Activated naive CD8-positive, alpha-beta T cell treated with anti-CD3 and anti-CD28 coated beads, Interleukin-2, amount 50 U/mL, for 24 hours (primary cell): ENCODE data around the gene GABRG3.

ENCODE experiments used
- ATAC-seq: fragments of 150-1000 bp; cut with Tn5 transposase; one replicate; pipeline ENCODE4 v1.10.0; 2021
- DNase-seq: peaks from one replicate; pipeline ENCODE4 v3.0.0; 2021
- H3K27ac Mint-ChIP-seq: one replicate; pipeline ENCODE4 v1.8.0; 2021; ENCODE audit warnings: mild to moderate bottlenecking, mixed read lengths
- H3K27me3 Mint-ChIP-seq: one replicate; pipeline ENCODE4 v1.8.0; 2021; ENCODE audit warnings: mixed read lengths
- H3K36me3 Mint-ChIP-seq: one replicate; pipeline ENCODE4 v1.8.0; 2021; ENCODE audit warnings: low read depth, mixed read lengths
- H3K4me1 Mint-ChIP-seq: one replicate; pipeline ENCODE4 v1.8.0; 2021; ENCODE audit warnings: mixed read lengths
- H3K4me3 Mint-ChIP-seq: one replicate; pipeline ENCODE4 v1.8.0; 2021; ENCODE audit warnings: mild to moderate bottlenecking, moderate library complexity, mixed read lengths
- H3K9me3 Mint-ChIP-seq: one replicate; pipeline ENCODE4 v1.8.0; 2021; ENCODE audit warnings: mixed read lengths

Gene GABRG3

DNA sequence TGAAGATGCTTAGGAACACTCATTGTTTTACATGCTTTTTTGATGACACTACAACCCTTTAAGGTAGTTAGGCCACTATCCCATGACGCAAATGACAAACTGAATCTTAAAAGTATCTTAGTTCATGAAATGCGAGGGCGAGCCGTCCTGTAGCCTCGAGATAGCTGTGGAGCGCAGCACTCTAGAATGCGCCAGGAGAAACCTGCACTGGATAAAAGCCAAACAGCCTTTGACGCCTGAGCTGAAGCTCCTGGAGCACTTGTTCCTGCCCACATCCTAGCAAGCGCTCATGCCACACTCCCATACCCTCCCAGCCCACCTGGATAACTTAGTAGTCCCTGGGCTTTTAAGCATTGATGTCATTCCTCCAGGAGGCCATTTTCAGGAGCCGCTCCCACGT, 516.9 kb downstream of the GABRG3 start:
- no peak for ATAC-seq
- Mint-ChIP-seq H3K36me3 (no peaks in the 10 kb centered on the region), H3K4me3 (no peak overlapping the region), H3K9me3 (peaks cover 16% of the 10 kb centered on the region), H3K4me1 (no peaks in the 10 kb centered on the region), H3K27ac (no peak overlapping the region), H3K27me3 (no peaks in the 10 kb centered on the region)
- DNase-seq: no peak

DNA sequence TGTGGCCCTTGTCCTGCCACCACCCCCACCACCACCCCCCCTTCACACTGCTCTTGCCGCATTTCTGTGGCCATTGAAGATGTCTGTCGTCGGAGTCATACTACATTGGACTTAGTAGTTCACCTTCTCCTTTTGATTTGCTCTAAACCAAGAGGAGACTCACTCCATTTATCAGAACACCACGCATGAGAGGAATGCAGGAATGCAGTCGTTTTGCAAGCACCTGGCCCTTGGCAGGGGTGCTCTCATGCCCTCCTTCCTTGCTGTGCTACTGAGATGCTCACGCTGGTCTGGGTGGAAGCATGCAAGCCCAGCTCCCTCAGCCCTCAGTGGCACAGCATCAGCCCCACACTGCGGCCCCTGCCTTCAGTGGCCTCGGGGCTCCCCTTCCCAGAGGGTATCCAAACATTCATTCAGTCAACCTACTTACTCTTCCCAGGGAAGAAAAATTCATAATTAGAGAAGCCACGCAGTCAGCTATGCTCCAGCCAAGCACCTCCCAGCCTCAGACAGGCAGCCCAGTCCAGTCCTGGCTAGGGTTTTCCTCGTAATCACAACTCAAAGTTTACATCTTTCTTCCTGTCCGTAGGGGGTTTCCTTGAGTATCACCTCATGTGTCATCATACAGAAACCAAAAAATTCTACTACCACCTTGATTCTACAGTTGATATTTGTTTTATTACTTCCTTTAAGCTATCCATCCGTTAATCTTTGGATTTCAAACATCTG, 520.0 kb downstream of the GABRG3 start:
- DNase-seq: no peak

DNA sequence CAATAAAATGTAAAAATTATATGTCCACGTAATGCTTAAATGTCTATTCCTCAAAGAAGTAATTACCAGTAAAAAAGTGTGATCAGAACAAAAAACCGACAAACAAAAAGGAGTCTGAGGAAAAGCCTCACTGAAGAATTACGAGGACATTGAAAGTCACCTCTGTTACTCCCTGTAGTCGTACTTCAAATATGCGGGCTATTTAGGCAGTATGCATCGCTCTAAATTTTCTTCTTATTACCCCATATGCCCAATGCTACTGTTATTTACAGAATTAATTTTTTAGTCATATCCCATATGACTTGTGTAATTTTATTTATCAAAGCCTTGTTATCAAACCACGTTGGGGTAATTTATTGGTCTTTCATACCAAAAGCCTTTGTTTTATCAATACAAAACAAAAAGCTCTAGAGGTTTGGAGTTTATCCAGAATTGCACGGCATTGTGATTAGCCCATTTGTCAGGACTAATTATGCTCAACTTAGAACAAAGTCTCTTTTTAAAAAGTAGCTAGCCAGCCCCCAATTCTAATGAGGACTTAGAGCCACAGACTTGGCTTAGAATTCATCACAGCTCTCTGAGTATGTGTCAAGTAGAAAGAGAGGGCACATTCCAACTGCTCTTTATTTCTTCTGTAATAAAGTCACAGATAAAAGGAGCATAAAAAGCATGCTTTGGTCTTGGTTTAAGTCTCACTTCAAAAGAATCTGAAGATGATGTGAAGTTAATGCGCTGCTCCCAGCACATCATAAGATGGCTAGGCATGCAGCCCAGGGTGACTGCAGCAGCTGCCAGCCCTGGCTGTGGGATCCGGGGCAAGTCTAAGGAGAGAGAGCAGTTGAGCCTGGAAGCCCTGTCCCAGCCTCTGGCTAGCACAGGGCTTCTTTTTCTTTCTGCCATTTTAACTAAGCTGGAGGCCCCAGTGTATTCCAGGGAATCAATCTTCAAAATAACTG, 521.0 kb downstream of the GABRG3 start:
- ATAC-seq (no peak), DNase-seq (no peak)
- no peaks in the 10 kb centered on the region for H3K4me1 Mint-ChIP-seq
- peaks cover 17% of the 10 kb centered on the region for H3K9me3 Mint-ChIP-seq
- H3K27me3 Mint-ChIP-seq: no peaks in the 10 kb centered on the region
- no peak overlapping the region for H3K4me3 Mint-ChIP-seq
- no peaks in the 10 kb centered on the region for H3K36me3 Mint-ChIP-seq
- H3K27ac Mint-ChIP-seq: no peak overlapping the region

More for the DNA sequence above, 520.0 kb downstream of the GABRG3 start:
- H3K9me3 Mint-ChIP-seq: peaks cover 17% of the 10 kb centered on the region
- ATAC-seq: no peak
- no peak overlapping the region for H3K27ac Mint-ChIP-seq
- no peak overlapping the region for H3K4me3 Mint-ChIP-seq
- no peaks in the 10 kb centered on the region for H3K4me1 Mint-ChIP-seq
- H3K27me3 Mint-ChIP-seq: no peaks in the 10 kb centered on the region
- no peaks in the 10 kb centered on the region for H3K36me3 Mint-ChIP-seq

DNA sequence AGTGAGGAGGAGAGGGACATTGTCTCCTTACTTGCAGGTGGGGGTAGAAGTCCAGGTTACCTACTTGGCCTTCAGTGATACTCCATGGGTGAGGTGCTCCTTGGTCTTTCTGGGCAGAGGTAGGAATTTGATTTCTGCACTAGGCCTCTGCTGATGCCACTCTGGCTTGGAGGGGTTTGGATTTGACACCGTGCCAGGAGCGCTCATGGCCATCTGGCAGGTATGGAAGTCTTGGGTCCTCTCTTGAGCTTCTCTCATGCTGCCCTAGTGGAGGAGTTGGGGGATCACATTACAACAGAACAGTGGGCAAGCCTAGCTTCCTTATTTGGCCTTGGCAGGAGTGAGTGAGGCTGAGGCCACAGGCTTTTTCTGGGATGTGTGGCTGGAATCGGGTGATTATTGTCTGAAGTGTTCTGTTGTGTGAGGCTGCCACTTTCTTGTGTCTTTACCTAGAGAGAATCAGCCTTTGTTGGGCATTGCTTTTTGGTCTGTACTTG, 525.0 kb downstream of the GABRG3 start:
- Mint-ChIP-seq H3K36me3 (no peaks in the 10 kb centered on the region), H3K27me3 (no peaks in the 10 kb centered on the region), H3K27ac (no peak overlapping the region), H3K4me1 (no peaks in the 10 kb centered on the region), H3K4me3 (no peak overlapping the region), H3K9me3 (peaks cover 18% of the 10 kb centered on the region)
- ATAC-seq (no peak), DNase-seq (no peak)

DNA sequence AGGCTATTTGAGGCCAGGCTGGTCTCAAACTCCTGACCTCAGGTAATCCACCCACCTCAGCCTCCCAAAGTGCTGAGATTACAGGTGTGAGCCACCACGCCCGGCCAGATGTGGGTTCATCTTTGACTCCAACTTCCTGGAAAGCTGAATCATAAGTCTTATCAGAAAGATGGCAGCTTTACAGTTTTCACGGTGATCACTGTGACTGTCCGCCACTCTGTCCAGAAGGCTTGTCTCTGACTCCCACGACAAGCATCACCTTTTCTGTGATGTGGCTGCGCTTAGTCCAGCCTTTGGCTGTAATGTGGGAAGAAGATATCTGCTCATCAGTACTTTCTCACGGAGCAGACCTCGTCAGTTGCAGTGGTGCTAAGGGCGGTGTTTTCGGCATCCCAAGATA, 527.7 kb downstream of the GABRG3 start:
- Mint-ChIP-seq H3K27ac (no peak overlapping the region), H3K4me3 (no peak overlapping the region), H3K4me1 (no peaks in the 10 kb centered on the region), H3K9me3 (peaks cover 11% of the 10 kb centered on the region), H3K36me3 (no peaks in the 10 kb centered on the region), H3K27me3 (no peaks in the 10 kb centered on the region)
- no peak for DNase-seq
- no peak for ATAC-seq

DNA sequence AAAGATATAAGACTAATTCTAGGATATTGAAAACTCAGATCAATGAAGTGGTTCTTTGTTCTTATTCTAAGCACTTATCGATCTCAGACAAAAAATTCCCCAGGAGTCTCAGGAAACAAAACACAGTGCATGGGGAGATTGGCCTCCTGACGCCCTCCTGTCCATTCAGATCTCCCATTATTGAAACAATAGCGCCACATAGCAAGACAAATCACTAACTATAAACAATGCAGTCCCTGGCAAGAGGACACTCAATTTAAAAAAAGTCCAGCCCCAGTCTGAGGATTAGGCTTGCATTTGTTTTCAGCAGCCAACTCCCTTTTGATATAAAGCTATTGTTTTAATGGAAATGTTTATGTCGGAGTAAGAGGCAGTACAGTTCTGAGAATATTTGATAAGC, 528.2 kb downstream of the GABRG3 start:
- no peaks in the 10 kb centered on the region for H3K27me3 Mint-ChIP-seq
- no peak overlapping the region for H3K4me3 Mint-ChIP-seq
- H3K27ac Mint-ChIP-seq: no peak overlapping the region
- ATAC-seq (no peak), DNase-seq (no peak)
- no peaks in the 10 kb centered on the region for H3K4me1 Mint-ChIP-seq
- H3K36me3 Mint-ChIP-seq: no peaks in the 10 kb centered on the region
- H3K9me3 Mint-ChIP-seq: peaks cover 11% of the 10 kb centered on the region

DNA sequence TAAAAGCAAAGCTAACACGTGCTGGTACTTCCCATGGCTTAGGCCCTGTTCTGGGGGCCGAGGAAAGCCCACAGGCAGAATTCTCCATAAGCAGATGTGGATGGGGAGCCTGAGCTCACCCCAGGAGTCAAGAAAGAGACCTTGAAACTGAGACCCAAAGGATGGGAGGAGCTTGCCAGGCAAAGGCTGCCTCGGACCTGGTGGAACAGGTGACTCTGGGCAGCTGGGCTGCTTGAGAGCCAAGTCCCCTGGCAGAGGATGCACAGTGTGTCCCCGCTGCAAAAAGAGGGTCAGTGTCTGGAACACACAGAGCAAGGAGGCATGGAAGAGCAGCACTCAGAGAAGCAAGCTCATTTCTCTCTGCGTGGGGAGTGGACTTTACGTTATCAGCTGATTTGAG, 528.7 kb downstream of the GABRG3 start:
- Mint-ChIP-seq H3K27me3 (no peaks in the 10 kb centered on the region), H3K27ac (no peak overlapping the region), H3K9me3 (peaks cover 12% of the 10 kb centered on the region), H3K36me3 (no peaks in the 10 kb centered on the region), H3K4me1 (no peaks in the 10 kb centered on the region), H3K4me3 (no peak overlapping the region)
- ATAC-seq (no peak), DNase-seq (no peak)

DNA sequence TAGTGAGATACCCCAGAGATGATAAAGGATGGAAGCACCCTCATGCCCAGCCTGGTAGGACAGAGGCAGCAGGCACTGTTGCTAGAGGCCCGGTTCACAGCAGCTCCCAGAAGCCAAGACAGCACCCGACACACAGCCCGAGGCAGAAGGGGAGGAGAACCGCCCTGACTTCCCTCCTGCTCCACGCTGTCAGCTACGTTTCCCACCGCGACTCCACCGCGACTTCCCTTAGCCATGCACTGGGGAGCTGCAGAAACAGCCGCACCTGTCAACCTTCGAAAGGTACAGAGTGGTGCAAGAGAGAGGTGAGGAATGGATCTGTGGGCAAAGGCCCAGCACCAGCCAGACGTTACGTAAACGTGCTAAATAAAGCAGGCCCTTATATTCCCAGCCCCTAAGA, 529.2 kb downstream of the GABRG3 start:
- Mint-ChIP-seq H3K27me3 (no peaks in the 10 kb centered on the region), H3K9me3 (peaks cover 12% of the 10 kb centered on the region), H3K27ac (no peak overlapping the region), H3K4me1 (no peaks in the 10 kb centered on the region), H3K4me3 (no peak overlapping the region), H3K36me3 (no peaks in the 10 kb centered on the region)
- no peak for DNase-seq
- no peak for ATAC-seq

DNA sequence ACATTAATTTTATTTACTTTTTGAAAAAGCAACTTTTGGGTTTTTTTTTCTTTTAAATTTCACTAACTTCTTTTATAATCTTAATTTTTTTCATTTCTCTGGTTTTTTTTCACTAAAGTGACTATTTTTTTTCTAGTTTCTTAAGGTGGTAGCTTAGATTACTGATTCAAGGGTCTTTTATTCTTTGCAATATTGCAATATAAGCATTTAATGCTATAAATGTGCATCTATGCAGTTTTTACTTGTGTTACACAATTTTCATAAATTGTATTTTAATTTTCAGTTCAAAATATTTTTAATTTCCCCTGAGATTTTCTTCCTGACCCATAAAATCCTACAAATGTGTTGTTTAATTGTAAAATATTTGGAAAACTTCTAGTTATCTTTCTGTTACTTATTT, 535.8 kb downstream of the GABRG3 start:
- Mint-ChIP-seq H3K27me3 (no peaks in the 10 kb centered on the region), H3K4me1 (no peaks in the 10 kb centered on the region), H3K27ac (no peak overlapping the region), H3K36me3 (no peaks in the 10 kb centered on the region), H3K9me3 (peaks cover 30% of the 10 kb centered on the region), H3K4me3 (no peak overlapping the region)
- DNase-seq: no peak
- ATAC-seq: no peak

DNA sequence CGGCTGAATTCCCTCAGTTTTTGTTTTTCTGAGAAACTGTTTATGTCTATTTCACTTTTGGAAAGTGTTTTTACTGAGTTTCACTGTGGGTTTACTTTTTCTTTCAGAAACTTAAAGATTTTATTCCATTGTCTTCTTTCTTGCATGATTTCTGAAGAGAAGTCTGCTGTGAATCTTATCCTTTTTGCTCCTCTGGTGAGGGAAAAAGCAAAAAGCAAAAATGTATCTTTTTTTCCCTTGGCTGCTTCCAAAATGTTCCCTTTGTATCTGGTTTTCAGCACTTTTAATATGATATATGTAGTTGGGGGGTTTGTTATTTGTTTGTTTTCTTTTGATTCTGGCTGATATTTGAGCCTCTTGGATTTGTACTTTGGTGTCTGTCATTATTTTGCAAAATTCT, 538.0 kb downstream of the GABRG3 start:
- H3K27me3 Mint-ChIP-seq: no peaks in the 10 kb centered on the region
- H3K4me1 Mint-ChIP-seq: no peaks in the 10 kb centered on the region
- no peak overlapping the region for H3K4me3 Mint-ChIP-seq
- peaks cover 41% of the 10 kb centered on the region for H3K9me3 Mint-ChIP-seq
- DNase-seq: no peak
- no peaks in the 10 kb centered on the region for H3K36me3 Mint-ChIP-seq
- no peak overlapping the region for H3K27ac Mint-ChIP-seq
- ATAC-seq: no peak

DNA sequence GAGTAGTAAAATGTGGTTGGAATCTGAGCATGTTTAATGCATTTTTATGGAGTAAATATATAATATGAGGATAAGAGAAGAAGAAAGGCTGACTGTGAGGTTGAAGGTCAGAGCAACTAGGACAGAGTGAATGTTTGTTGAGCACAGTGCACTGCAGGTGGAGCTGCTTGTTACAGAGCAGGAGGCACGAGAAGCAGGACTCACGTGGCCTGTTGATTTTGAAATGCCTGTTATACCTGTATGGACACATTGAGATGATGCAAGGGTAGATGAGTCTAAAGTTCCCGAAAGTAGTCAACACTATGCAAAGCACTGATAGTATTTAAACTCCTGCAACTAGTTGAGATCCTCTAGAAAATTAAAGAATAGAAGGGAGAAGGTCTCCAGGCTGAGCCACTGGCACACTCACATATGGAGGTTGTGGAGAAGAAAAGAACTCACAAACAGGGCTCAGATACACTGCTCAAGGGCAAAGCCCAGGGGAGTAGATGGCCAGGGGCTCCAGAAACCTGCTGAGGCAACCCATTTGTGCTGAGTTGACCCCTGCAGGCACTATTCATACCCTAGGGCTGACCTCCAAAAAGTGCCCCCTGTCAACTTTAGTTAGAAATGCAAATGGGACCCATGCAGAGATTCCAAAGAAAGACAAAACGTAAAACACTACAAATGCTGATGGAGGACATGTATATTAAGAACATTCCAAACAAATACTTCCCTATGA, 541.5 kb downstream of the GABRG3 start:
- ATAC-seq: no peak
- peaks cover 46% of the 10 kb centered on the region for H3K9me3 Mint-ChIP-seq

DNA sequence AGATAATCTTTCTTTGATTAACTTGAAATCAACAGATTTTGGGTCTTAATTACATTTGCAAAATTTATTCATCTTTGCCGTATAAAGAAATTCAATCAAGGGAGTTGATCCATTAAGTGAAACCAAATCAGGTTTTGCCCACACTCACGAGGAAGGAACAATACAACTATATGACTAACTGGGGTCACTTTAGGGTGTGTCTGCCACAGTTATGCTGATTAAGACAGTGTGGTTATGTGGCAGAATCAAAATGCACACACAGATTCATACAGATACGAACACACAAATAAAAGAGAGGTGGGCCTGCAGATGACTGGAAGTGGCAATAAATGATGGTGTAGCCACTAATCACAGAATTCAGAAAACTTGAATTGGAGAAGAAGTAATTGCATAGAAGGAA, 543.5 kb downstream of the GABRG3 start:
- ATAC-seq (no peak), DNase-seq (no peak)
- H3K36me3 Mint-ChIP-seq: no peaks in the 10 kb centered on the region
- H3K4me3 Mint-ChIP-seq: no peak overlapping the region
- H3K27ac Mint-ChIP-seq: no peak overlapping the region
- peaks cover 39% of the 10 kb centered on the region for H3K9me3 Mint-ChIP-seq
- no peaks in the 10 kb centered on the region for H3K27me3 Mint-ChIP-seq
- H3K4me1 Mint-ChIP-seq: no peaks in the 10 kb centered on the region

More for the DNA sequence above, 541.5 kb downstream of the GABRG3 start:
- H3K4me3 Mint-ChIP-seq: no peak overlapping the region
- no peaks in the 10 kb centered on the region for H3K4me1 Mint-ChIP-seq
- no peaks in the 10 kb centered on the region for H3K36me3 Mint-ChIP-seq
- no peak overlapping the region for H3K27ac Mint-ChIP-seq
- no peak for DNase-seq
- H3K27me3 Mint-ChIP-seq: no peaks in the 10 kb centered on the region

DNA sequence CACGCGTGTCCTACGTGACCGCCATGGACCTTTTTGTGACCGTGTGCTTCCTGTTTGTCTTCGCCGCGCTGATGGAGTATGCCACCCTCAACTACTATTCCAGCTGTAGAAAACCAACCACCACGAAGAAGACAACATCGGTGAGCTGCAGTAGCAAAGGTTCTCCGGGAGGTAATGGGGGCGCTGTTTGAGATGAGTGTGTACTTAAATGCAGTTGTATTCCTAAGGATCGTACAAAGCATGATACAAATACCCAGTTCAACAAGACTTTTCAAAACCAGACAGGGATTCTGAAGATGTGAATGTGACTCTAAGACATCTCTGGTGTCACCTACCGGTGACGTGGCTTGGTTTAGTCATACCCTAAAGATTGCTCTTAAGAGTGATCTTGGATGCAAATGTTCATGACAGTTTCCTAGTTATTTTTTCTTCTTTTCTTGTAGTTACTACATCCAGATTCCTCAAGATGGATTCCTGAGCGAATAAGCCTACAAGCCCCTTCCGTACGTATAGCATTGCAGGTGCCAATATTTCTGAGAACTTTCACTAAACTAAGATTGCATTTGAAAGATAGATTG, 556.6 kb downstream of the GABRG3 start:
- ATAC-seq: no peak
- H3K27me3 Mint-ChIP-seq: no peaks in the 10 kb centered on the region
- H3K4me3 Mint-ChIP-seq: no peak overlapping the region
- no peaks in the 10 kb centered on the region for H3K4me1 Mint-ChIP-seq
- H3K9me3 Mint-ChIP-seq: peaks cover 39% of the 10 kb centered on the region
- H3K36me3 Mint-ChIP-seq: no peaks in the 10 kb centered on the region
- H3K27ac Mint-ChIP-seq: no peak overlapping the region
- DNase-seq: no peak

DNA sequence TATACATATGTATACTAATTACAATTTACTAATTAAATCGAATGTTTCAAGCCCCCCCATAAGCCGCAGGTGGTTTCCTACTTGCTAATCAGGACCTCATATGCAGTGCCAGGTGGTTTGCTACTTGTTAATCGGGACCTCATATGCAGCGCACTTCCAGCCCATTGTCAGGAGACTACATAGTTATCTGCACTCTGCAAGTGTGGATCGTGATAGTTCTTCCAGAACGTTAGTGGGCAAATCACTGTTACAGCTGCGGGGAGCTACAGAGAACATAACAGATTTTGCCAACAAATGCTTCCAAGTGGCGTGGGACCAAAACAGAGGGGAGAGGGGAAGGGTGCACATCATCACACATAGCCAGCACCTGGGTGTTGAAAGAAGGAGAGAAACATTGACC, 558.4 kb downstream of the GABRG3 start:
- Mint-ChIP-seq H3K9me3 (peaks cover 30% of the 10 kb centered on the region), H3K27me3 (no peaks in the 10 kb centered on the region), H3K4me1 (no peaks in the 10 kb centered on the region), H3K27ac (no peak overlapping the region), H3K36me3 (no peaks in the 10 kb centered on the region), H3K4me3 (no peak overlapping the region)
- ATAC-seq (no peak), DNase-seq (no peak)
